ENCODE results near the gene GOLGA6L2.
"Not testable (repeated sequence)": the region's sequence is repeated elsewhere in the genome, so short reads cannot be mapped to it uniquely, and the experiment has no call there.

GOLGA6L2 gene

DNA sequence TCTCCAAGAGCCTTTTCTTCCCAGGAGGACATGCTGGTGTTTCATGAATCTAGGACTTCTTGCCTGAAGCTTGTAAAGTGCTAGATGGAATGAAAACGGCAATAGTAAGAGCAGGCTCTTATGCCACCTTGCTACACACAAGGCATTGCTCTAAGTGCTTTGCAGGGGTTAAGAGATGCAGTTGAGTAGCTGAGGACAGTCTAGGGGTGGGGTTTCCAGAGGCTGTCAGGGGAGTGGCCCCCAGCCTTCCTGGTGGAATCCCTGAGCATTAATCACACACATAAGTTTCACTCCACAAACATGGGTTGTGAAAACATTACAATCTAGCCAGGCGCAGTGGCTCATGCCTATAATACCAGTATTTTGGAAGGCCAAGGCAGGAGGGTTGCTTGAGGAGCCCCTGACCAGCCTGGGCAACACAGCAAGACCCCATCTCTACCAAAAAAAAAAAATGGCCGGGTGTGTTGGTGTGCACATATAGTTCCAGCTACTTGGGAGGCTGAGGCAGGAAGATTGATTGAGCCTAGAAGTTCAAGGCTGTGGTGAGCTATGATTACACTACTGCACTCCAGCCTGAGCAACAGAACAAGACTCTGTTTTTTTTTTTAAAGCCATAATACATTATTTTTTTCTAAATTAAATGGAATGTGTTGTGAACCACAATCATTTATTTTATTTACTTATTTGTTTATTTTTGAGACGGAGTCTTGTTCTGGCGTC, 34.0 kb downstream of the GOLGA6L2 start:
- H3K27me3 ChIP-seq (ENCODE audit: control insufficient read depth, insufficient read depth, low read length, poor library complexity, severe bottlenecking); H3K36me3 ChIP-seq (ENCODE audit: control insufficient read depth, insufficient read depth, low read length); H3K9me3 ChIP-seq (ENCODE audit: control insufficient read depth, low read length); H3K4me1 ChIP-seq (ENCODE audit: control insufficient read depth, insufficient read depth, low read length); H3K4me3 ChIP-seq (ENCODE audit: insufficient read depth, low read depth, low read length); H3K27ac ChIP-seq (ENCODE audit: insufficient read depth, low read depth, low read length, poor library complexity, severe bottlenecking): not testable (repeated sequence)
- WGBS, 2 experiments: 87 to 88% methylated on average over 5 of the region's 5 CpGs

DNA sequence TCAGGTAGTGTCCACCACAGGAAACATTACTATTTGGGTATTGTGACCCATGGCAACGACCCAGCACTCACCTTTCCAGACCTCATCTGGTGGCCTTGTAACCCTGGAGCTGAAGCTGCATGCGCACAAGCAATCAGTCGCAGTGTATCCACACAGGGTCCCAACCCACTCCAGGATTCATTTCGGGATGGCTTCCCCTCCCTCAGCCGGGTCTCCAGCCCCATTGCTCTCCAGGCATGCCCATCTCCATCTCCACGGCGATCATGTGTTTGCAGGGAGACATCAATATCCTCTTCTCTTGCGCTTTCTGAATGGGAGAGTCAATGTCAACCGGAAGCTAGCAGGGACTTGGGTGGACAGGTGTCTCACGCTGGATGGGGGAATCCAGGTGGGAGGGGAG, 35.2 kb downstream of the GOLGA6L2 start:
- Histone ChIP-seq H3K27me3 (ENCODE audit: control insufficient read depth, insufficient read depth, low read length, poor library complexity, severe bottlenecking) (no peaks in the 10 kb centered on the region), H3K36me3 (ENCODE audit: control insufficient read depth, insufficient read depth, low read length) (no peaks in the 10 kb centered on the region), H3K9me3 (ENCODE audit: control insufficient read depth, low read length) (no peaks in the 10 kb centered on the region), H3K4me1 (ENCODE audit: control insufficient read depth, insufficient read depth, low read length) (no peaks in the 10 kb centered on the region), H3K27ac (ENCODE audit: insufficient read depth, low read depth, low read length, poor library complexity, severe bottlenecking) (no peak overlapping the region), H3K4me3 (ENCODE audit: insufficient read depth, low read depth, low read length) (no peak overlapping the region)
- WGBS, 2 experiments: 86 to 88% methylated on average over 10 of the region's 10 CpGs

- WGBS, 2 experiments: 81% methylated on average over 4 of the region's 4 CpGs
- H3K4me3 ChIP-seq (ENCODE audit: insufficient read depth, low read depth, low read length): no peak overlapping the region
- H3K27me3 ChIP-seq (ENCODE audit: control insufficient read depth, insufficient read depth, low read length, poor library complexity, severe bottlenecking): no peaks in the 10 kb centered on the region
- H3K27ac ChIP-seq (ENCODE audit: insufficient read depth, low read depth, low read length, poor library complexity, severe bottlenecking): no peak overlapping the region
- H3K4me1 ChIP-seq (ENCODE audit: control insufficient read depth, insufficient read depth, low read length): no peaks in the 10 kb centered on the region
- no peaks in the 10 kb centered on the region for H3K9me3 ChIP-seq (ENCODE audit: control insufficient read depth, low read length)
- no peaks in the 10 kb centered on the region for H3K36me3 ChIP-seq (ENCODE audit: control insufficient read depth, insufficient read depth, low read length)
These were observed 43.5 kb downstream of the GOLGA6L2 start for GRCh38 chr15:23403550-23403949.

GRCh38 chr15:23402544-23402943, 44.5 kb downstream of the GOLGA6L2 start:
- Histone ChIP-seq H3K4me3 (ENCODE audit: insufficient read depth, low read depth, low read length) (no peak overlapping the region), H3K4me1 (ENCODE audit: control insufficient read depth, insufficient read depth, low read length) (no peaks in the 10 kb centered on the region), H3K27me3 (ENCODE audit: control insufficient read depth, insufficient read depth, low read length, poor library complexity, severe bottlenecking) (no peaks in the 10 kb centered on the region), H3K9me3 (ENCODE audit: control insufficient read depth, low read length) (no peaks in the 10 kb centered on the region), H3K36me3 (ENCODE audit: control insufficient read depth, insufficient read depth, low read length) (no peaks in the 10 kb centered on the region), H3K27ac (ENCODE audit: insufficient read depth, low read depth, low read length, poor library complexity, severe bottlenecking) (no peak overlapping the region)
- WGBS, 2 experiments: 75% methylated on average over 5 of the region's 5 CpGs

GRCh38 chr15:23402140-23402539, 44.9 kb downstream of the GOLGA6L2 start:
- Histone ChIP-seq H3K4me1 (ENCODE audit: control insufficient read depth, insufficient read depth, low read length) (no peaks in the 10 kb centered on the region), H3K9me3 (ENCODE audit: control insufficient read depth, low read length) (no peaks in the 10 kb centered on the region), H3K27me3 (ENCODE audit: control insufficient read depth, insufficient read depth, low read length, poor library complexity, severe bottlenecking) (no peaks in the 10 kb centered on the region), H3K36me3 (ENCODE audit: control insufficient read depth, insufficient read depth, low read length) (no peaks in the 10 kb centered on the region), H3K4me3 (ENCODE audit: insufficient read depth, low read depth, low read length) (no peak overlapping the region), H3K27ac (ENCODE audit: insufficient read depth, low read depth, low read length, poor library complexity, severe bottlenecking) (no peak overlapping the region)
- 73 to 76% methylated on average over 2 of the region's 2 CpGs for WGBS, 2 experiments

- 70 to 78% methylated on average over 8 of the region's 8 CpGs for WGBS, 2 experiments
These were observed 45.4 kb downstream of the GOLGA6L2 start for GRCh38 chr15:23401627-23402026.

DNA sequence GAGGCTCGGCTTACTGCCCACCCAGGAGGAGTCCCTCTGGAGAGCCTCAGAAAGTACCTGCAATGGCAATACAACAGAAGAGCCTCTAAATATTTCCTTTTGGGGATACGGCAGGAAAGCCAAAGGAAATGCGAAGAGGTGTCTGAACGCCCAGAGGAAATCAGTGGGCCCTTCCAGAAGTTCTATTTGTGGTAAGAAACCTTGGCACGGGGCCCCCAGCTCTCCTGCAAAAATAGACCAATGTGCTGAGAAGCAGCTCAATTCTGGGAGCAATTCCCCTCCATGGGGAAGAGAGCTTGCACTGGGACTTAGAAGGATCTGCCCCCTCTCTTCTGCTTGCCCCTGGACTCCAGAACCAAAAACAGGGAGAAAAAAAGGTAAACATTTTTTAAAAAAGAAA, 47.8 kb downstream of the GOLGA6L2 start:
- H3K27ac ChIP-seq (ENCODE audit: insufficient read depth, low read depth, low read length, poor library complexity, severe bottlenecking); H3K36me3 ChIP-seq (ENCODE audit: control insufficient read depth, insufficient read depth, low read length); H3K4me1 ChIP-seq (ENCODE audit: control insufficient read depth, insufficient read depth, low read length); H3K27me3 ChIP-seq (ENCODE audit: control insufficient read depth, insufficient read depth, low read length, poor library complexity, severe bottlenecking); H3K9me3 ChIP-seq (ENCODE audit: control insufficient read depth, low read length); H3K4me3 ChIP-seq (ENCODE audit: insufficient read depth, low read depth, low read length): not testable (repeated sequence)
- 87 to 88% methylated on average over 5 of the region's 5 CpGs for WGBS, 2 experiments

More at GRCh38 chr15:23401627-23402026, 45.4 kb downstream of the GOLGA6L2 start:
- H3K36me3 ChIP-seq (ENCODE audit: control insufficient read depth, insufficient read depth, low read length): no peaks in the 10 kb centered on the region
- H3K27me3 ChIP-seq (ENCODE audit: control insufficient read depth, insufficient read depth, low read length, poor library complexity, severe bottlenecking): no peaks in the 10 kb centered on the region
- no peak overlapping the region for H3K4me3 ChIP-seq (ENCODE audit: insufficient read depth, low read depth, low read length)
- no peaks in the 10 kb centered on the region for H3K4me1 ChIP-seq (ENCODE audit: control insufficient read depth, insufficient read depth, low read length)
- H3K9me3 ChIP-seq (ENCODE audit: control insufficient read depth, low read length): no peaks in the 10 kb centered on the region
- no peak overlapping the region for H3K27ac ChIP-seq (ENCODE audit: insufficient read depth, low read depth, low read length, poor library complexity, severe bottlenecking)

GRCh38 chr15:23398357-23398756, 48.7 kb downstream of the GOLGA6L2 start:
- not testable (repeated sequence) for H3K9me3 ChIP-seq (ENCODE audit: control insufficient read depth, low read length); H3K27ac ChIP-seq (ENCODE audit: insufficient read depth, low read depth, low read length, poor library complexity, severe bottlenecking); H3K4me3 ChIP-seq (ENCODE audit: insufficient read depth, low read depth, low read length); H3K36me3 ChIP-seq (ENCODE audit: control insufficient read depth, insufficient read depth, low read length); H3K4me1 ChIP-seq (ENCODE audit: control insufficient read depth, insufficient read depth, low read length); H3K27me3 ChIP-seq (ENCODE audit: control insufficient read depth, insufficient read depth, low read length, poor library complexity, severe bottlenecking)
- 94% methylated on average over 4 of the region's 4 CpGs for WGBS, 2 experiments

GRCh38 chr15:23397779-23398178, 49.3 kb downstream of the GOLGA6L2 start:
- Histone ChIP-seq H3K9me3 (ENCODE audit: control insufficient read depth, low read length) (no peaks in the 10 kb centered on the region), H3K4me1 (ENCODE audit: control insufficient read depth, insufficient read depth, low read length) (no peaks in the 10 kb centered on the region), H3K36me3 (ENCODE audit: control insufficient read depth, insufficient read depth, low read length) (no peaks in the 10 kb centered on the region), H3K27ac (ENCODE audit: insufficient read depth, low read depth, low read length, poor library complexity, severe bottlenecking) (no peak overlapping the region), H3K27me3 (ENCODE audit: control insufficient read depth, insufficient read depth, low read length, poor library complexity, severe bottlenecking) (no peaks in the 10 kb centered on the region), H3K4me3 (ENCODE audit: insufficient read depth, low read depth, low read length) (no peak overlapping the region)
- whole genome bisulfite sequencing, 2 experiments: 89 to 94% methylated on average over 7 of the region's 7 CpGs

- H3K4me3 ChIP-seq (ENCODE audit: insufficient read depth, low read depth, low read length): no peak overlapping the region
- H3K27ac ChIP-seq (ENCODE audit: insufficient read depth, low read depth, low read length, poor library complexity, severe bottlenecking): no peak overlapping the region
- no peaks in the 10 kb centered on the region for H3K36me3 ChIP-seq (ENCODE audit: control insufficient read depth, insufficient read depth, low read length)
- WGBS, 2 experiments: 75 to 76% methylated on average over 5 of the region's 5 CpGs
- no peaks in the 10 kb centered on the region for H3K9me3 ChIP-seq (ENCODE audit: control insufficient read depth, low read length)
- no peaks in the 10 kb centered on the region for H3K27me3 ChIP-seq (ENCODE audit: control insufficient read depth, insufficient read depth, low read length, poor library complexity, severe bottlenecking)
- no peaks in the 10 kb centered on the region for H3K4me1 ChIP-seq (ENCODE audit: control insufficient read depth, insufficient read depth, low read length)
These were observed 51.2 kb downstream of the GOLGA6L2 start for GRCh38 chr15:23395832-23396231.
